RPMI7951 (cell line): ENCODE measurements around the gene SHLD1. TPM values are rescaled to one million over a fixed set of nuclear protein-coding genes. Genes with fewer than 3 reads are reported as not detected.
A peak's percentile ranks its signal among the peaks of the same experiment; 100 is the strongest.
"Not testable (repeated sequence)": the region's sequence is repeated elsewhere in the genome, so short reads cannot be mapped to it uniquely, and the experiment has no call there.

Experiments
- DNase-seq: peaks from one replicate; pipeline ENCODE4 v3.0.0-alpha.2; 2012; ENCODE audit warnings: low read depth
- total RNA-seq: library from RNA; depleted of rRNA; stranded (reverse); fragments of >200 nt; shearing (Covaris generic); gene quantifications from 2 replicates; pipeline ENCODE4 v1.2.3, GENCODE V29; 2014

Gene SHLD1
- total RNA-seq, 1 experiment from 2014 or later: 12.5 TPM

DNA sequence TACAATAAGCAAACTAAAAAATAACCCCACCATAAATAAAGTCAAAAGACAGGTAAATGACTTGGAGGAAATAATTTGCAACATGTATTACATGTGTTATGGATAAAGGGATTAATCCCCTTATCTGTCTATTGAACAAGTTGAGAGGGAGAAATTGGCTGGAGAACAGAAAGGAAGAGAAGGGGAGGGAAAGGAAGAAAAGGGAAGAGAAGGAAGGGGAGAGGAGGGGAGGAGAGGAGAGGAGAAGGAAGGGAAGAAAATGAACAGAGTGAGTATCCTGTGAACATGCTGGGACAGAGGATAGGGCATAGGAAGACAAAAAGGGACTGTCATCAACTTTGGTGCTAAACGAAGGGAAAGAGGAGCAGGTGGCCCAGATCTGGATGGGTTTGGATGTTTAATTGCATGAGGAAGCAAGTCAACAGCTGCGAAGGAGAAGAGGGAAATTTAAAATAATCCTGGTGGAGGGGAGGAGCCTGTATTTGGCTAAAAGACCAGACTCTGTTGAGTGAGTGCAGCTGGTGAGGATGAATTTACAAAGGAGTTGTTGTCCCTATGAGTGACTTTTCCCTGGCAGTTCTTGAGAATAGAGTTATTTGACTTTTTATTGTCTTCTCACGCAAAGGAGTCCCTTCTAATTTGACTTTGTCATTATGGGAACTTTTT lies 14.2 kb upstream of the SHLD1 start:
- DNase-seq: peak; percentile 67

GRCh38 chr20:5737619-5737953 lies 12.6 kb upstream of the SHLD1 start:
- DNase-seq: no peak

DNA sequence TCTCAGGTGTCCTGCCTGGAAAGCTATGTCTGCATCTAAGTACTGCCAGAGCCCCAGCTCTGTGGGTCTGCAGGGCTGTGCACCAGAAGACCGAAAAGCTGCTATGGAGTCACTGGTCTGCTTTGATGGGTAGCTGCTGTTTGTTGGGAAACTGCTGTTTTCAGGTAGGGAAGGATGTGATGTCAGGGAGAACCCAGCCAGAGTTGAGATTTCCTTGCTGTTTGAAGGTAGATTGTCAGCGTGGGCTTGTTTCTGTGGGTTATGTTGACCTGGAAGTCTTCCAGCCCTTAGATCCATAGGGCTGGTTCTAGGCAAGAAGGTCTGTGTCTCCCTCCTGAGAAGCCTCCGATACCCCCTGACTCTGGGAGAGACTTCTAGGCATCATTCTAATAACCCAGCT lies 12.2 kb upstream of the SHLD1 start:
- DNase-seq: no peak

GRCh38 chr20:5740643-5741042 lies 9.6 kb upstream of the SHLD1 start:
- not testable (repeated sequence) for DNase-seq

DNA sequence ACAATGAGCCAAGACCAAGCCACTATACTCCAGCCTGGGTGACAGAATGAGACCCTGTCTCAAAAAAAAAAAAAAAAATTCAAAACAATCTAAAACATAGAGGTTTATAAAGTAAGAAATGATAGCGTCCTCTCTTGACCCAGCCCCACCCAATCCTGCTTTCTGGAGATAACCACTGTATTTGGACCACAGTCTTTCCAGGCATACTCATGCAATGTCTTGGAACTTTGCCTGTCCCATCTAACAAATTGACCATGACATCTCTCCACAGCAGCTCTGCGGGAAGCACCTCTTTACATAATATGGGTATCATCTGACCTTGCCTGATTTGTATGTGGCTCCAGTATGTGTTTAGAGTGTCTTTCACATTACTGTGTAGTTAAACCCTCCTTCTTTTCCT lies 9.1 kb upstream of the SHLD1 start:
- peak; percentile 82 for DNase-seq

DNA sequence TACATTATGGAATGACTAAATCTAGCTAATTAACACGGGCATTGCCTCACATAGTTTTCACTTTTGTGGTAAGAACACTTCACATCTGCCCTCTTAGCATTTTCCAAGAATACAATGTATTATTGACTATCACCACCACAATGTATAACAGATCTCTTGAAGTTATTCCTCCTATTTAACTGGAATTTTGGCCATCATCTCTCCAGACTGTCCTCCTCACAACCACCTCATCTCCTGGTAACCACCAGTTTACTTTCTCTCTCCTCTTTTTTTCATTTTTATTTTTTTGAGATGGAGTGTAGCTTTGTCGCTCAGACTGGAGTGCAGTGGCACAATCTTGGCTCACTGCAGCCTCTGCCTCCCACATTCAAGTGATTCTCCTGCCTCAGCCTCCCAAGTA lies 8.2 kb upstream of the SHLD1 start:
- DNase-seq: no peak

DNA sequence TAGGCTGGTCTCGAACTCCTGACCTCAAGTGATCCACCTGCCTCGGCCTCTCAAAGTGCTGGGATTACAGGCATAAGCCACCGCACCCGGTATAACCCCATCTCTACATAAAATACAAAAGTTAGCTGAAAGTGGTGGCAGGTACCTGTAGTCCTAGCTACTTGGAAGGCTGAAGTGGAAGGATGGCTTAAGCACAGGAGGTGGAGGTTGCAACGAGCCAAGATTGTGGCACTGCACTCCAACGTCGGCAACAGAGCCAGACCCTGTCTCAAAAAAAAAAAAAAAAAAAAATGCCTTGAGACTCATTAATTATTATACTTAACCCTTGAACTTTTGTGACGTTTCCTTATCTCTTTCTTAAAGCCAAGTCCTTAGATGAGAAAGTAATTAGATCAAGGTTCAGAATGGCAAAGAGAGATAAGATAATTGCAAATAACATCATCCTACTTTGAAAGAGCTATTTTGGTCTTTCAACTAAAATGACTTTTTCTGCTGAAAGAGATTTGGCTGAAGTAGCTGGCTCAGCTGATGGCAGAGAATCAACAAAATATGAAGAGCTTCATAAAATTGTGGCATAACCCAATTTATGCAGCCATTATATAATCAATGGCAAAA lies 4.7 kb upstream of the SHLD1 start:
- no peak for DNase-seq

DNA sequence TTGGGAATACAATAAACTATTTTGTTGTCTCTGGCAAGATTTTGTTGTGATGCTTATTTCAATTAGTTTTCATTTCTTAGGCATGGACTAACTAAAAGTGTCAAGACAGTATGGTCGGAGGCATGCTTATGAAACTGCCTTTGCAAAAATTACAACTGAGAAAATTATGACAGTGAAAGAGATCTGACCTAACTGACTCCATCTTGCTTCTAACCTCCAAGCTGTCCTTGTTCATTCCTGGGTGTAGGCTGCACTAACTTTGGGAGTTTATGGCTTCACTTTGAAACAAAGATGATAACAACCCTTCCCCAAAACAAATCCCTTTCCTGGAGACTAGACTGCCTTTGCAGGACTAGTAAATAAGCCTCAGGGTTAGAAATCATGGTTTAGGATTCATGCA lies 4.1 kb upstream of the SHLD1 start:
- DNase-seq: no peak

GRCh38 chr20:5748246-5748645 lies 2.0 kb upstream of the SHLD1 start:
- no peak for DNase-seq

- DNase-seq: not testable (repeated sequence)
These were observed 669 bp upstream of the SHLD1 start for GRCh38 chr20:5749512-5749951.

DNA sequence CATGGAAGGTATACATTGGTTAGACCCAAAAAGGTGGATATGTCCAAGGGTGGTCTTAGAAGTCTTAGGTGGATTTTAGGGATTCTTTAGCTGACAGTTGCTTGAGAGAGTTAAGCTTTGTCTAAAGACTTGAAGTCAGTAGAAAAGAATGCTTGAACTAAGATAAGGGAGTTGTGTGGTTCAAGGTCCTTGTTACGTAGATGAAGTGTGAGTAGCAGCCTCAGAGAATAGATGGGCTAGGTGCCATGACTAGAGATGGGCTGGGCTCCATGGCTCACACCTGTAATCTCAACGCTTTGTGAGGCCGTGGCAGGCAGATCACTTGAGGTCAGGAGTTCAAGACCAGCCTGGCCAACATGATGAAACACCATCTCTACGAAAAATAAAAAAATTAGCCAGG lies 1.7 kb downstream of the SHLD1 start:
- no peak for DNase-seq

GRCh38 chr20:5753814-5754213 lies 3.6 kb downstream of the SHLD1 start:
- DNase-seq: no peak

DNA sequence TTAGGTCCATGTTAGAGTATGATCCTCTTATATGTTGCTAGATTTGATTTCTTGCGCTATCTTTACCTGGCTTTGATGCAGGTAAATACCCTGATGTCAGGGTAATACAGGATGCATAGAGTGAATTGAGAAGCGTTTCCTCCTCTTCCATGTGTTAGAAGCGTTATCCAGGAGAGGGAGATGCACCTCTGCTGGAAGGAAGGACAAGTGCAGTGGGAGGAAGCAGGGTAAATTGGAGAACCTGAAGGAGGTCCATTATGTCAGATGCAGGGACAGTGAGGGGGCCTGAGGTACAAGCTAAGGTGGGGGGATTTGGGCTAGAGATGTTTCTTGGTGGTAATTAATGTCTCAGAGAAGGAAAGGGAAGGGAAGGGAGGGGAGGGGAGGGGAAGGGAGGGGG lies 7.7 kb downstream of the SHLD1 start:
- no peak for DNase-seq

- no peak for DNase-seq
These were observed 16.0 kb downstream of the SHLD1 start for GRCh38 chr20:5766085-5766764.

DNA sequence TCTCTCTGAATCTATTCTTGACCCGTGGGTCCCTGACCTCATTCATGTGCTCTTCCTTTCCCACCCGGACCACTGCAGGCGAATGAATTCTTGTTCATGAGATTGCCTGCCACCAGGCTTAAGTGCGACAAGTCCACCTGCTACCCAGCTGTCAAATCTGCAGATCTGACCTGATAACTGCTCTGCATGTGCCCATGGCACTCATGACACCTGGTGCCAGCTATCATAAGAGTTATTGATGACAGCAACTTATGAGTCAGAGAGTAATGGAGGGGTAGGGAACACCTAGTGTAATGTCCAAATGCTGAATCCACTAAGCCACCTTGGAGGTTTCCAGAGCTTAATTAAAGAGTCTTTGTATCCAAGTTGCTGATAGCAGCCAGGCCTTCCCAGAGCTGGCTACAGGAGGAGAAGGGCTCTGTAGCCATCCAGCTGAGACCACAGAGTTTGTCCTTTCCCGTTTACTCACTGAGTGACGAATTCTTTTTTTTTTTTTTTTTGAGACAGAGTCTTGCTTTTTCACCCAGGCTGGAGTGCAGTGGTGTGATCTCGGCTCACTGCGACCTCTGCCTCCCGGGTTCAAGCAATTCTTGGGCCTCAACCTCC lies 17.4 kb downstream of the SHLD1 start:
- no peak for DNase-seq

DNA sequence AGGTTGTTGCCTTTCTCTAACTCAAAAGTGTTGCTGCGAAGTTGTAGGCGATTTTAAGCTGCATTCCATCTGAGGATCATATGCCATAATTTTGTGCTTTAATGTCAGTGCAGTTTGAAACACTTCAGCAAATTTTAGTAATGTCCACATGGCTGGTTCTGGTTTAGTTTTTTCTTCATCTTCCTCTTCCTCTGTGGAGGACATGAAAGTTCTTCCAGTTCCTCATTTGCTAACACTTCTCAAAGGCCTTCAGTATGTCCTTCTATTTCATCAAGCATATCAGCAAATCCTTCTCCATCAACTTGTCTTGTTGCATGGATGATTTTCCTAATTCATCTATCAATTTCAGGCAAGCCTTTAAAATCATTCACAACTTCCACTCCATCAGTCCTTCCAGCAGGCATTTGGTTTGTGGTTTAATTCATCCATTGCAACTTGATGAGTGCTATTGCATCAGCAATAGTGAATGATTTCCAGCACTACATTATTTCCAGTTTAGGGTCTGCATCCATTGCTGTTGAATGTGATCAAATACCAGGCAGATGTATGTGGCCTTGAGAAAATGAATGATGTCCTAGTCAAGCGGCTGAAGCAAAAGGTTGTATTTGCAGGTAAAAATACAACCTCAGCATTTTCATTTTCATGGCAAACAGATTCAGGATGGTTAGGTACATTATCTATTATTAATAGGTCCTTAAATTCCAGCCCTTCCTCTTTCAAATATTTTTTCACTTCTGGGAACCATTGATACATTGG lies 20.2 kb downstream of the SHLD1 start:
- DNase-seq: peak; percentile 16

GRCh38 chr20:5770987-5771318 lies 20.8 kb downstream of the SHLD1 start:
- peak; percentile 52 for DNase-seq

DNA sequence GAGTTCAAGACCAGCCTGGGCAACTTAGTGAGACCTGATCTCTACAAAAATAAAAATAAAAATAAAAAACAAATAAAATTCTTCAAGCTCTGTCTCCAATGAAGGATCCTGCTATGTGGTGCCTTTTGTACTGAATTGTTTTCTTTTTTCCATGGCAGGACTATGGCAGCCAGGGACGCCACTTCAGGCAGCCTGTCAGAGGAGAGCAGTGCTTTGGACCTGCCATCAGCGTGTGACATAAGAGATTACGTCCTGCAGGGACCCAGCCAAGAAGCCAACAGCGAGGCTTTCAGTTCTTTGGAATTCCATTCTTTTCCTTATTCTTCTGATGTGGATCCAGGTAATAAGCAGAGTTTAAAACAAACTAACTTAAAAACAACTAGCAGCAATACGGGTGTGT lies 22.5 kb downstream of the SHLD1 start:
- no peak for DNase-seq

- no peak for DNase-seq
These were observed 23.4 kb downstream of the SHLD1 start for GRCh38 chr20:5773589-5773988.

- no peak for DNase-seq
These were observed 25.9 kb downstream of the SHLD1 start for GRCh38 chr20:5776077-5776476.

DNA sequence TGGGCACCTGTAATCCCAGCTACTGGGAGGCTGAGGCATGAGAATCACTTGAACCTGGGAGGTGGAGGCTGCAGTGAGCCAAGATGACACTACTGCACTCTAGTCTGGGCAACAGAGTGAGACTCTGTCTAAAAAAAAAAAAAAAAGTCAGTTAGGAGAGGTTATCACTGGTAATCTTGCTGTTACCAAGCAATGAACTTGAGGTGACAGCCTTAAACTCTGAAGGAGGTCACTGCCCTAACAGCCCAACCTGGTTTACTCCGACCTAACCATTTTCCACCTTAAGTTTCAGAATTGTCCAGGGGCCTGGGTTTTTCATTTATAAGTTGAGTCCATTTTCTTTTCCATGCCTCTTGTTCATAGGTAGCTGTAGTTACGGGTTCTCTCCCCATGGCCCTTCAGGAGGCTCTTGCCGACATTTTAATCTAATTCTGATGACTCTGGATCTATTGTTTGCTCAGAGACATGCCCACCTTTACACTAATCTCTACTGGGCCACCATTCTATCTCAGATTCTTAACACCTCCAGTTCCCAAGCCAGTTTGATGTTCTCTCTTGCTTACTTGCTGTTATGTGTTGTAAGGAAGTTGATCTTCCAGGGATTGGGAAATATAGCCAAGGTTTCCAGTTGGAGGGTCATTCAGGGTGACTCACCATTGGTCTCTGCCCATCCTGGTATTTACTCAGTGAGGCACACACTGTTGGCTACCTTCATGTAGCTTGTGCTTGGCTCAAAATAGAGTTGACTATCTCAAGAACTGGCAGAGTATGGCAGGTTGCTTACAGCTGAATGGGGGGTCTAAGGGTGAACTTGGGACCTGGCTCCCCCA lies 29.1 kb downstream of the SHLD1 start:
- DNase-seq: peak; percentile 71
